GM12878 (cell line): ENCODE results near the gene TRIM54. TPM values are rescaled to one million over a fixed set of nuclear protein-coding genes. Genes with fewer than 3 reads are reported as not detected.

Experiments
- ATAC-seq: fragments of 200-7000 bp; cut with Tn5 transposase; 3 replicates; pipeline ENCODE4 v1.9.1; 2020; ENCODE audit warnings: mild to moderate bottlenecking, moderate library complexity
- BruUV-seq: library from RNA; stranded (reverse); fragments of 400-500 nt; replicated peaks from 2 replicates; lab custom pipeline; 2021; lab: Mats Ljungman, UMichigan
- CTCF ChIA-PET: fragments of 300-600 bp; sonication (Branson Sonifier 250); formaldehyde crosslinking; extraction: SDS; loops from one replicate; lab custom pipeline; 2021; ENCODE audit warnings: inconsistent platforms; lab: Yijun Ruan, JAX
- POLR2A ChIA-PET: fragments of 350-600 bp; formaldehyde crosslinking; extraction: SDS; loops from one replicate; lab custom pipeline; 2021; ENCODE audit warnings: inconsistent platforms; lab: Charles Lee
- RAD21 ChIA-PET: fragments of 300-600 bp; sonication (Branson Sonifier 250); formaldehyde crosslinking; loops from one replicate; lab custom pipeline; 2023; ENCODE audit warnings: antibody characterized with exemption; ENCODE audit not compliant: unreplicated experiment; lab: Charles Lee
- SMC1A ChIA-PET: fragments of 300-600 bp; sonication (Branson Sonifier 250); formaldehyde crosslinking; loops from one replicate; lab custom pipeline; 2023; ENCODE audit not compliant: unreplicated experiment, uncharacterized antibody; lab: Charles Lee
- DNase-seq: peaks from one replicate; pipeline ENCODE4 v3.0.0-alpha.2; 2011; ENCODE audit warnings: low read depth, low spot score
- FAIRE-seq: peaks from 3 replicates; lab custom pipeline; 2011; peaks lifted over from hg19 to GRCh38; lab: Jason Lieb, UNC
- H2AFZ ChIP-seq: 2 replicates; pipeline ENCODE4 v1.6.0; 2011; ENCODE audit warnings: low read depth, low read length, control low read depth; ENCODE audit not compliant: control insufficient read depth
- H3K27ac ChIP-seq: 2 replicates; pipeline ENCODE4 v1.5.1; 2011; ENCODE audit warnings: control low read depth; ENCODE audit not compliant: control insufficient read depth, insufficient read depth
- H3K27me3 ChIP-seq, 2 experiments: replicated peaks in 1 of 2; 2 replicates each; pipeline versions ENCODE4 v1.6.0 to v1.6.1; 2011; ENCODE audit warnings: low read length in 1 of 2; ENCODE audit not compliant: control insufficient read depth in 2 of 2, insufficient read depth in 2 of 2
- H3K36me3 ChIP-seq, 2 experiments: 2 replicates each; pipeline ENCODE4 v1.5.1; 2011; ENCODE audit warnings: low read length in 1 of 2; ENCODE audit not compliant: control insufficient read depth in 2 of 2, insufficient read depth in 2 of 2
- H3K4me1 ChIP-seq: 2 replicates; pipeline ENCODE4 v1.6.1; 2011; ENCODE audit warnings: mild to moderate bottlenecking, low read length, moderate library complexity, mixed read lengths; ENCODE audit not compliant: control insufficient read depth, insufficient read depth
- H3K4me2 ChIP-seq: 2 replicates; pipeline ENCODE4 v1.6.0; 2011; ENCODE audit warnings: control low read depth; ENCODE audit not compliant: control insufficient read depth, insufficient read depth
- H3K4me3 ChIP-seq: fragments of 200-600 bp; sonication (generic); 2 replicates; pipeline ENCODE4 v1.5.1; 2016
- H3K79me2 ChIP-seq: 2 replicates; pipeline ENCODE4 v1.6.0; 2011; ENCODE audit warnings: low read length; ENCODE audit not compliant: control insufficient read depth, insufficient read depth
- H3K9ac ChIP-seq: 2 replicates; pipeline ENCODE4 v1.8.0; 2011; ENCODE audit warnings: low read length, control low read depth, mixed read lengths; ENCODE audit not compliant: control insufficient read depth, insufficient read depth
- H3K9me3 ChIP-seq: replicated peaks from 3 replicates; pipeline ENCODE4 v1.5.1; 2011; ENCODE audit warnings: mild to moderate bottlenecking, low read length; ENCODE audit not compliant: control insufficient read depth, insufficient read depth
- H4K20me1 ChIP-seq: 2 replicates; pipeline ENCODE4 v1.6.0; 2011; ENCODE audit not compliant: control insufficient read depth, insufficient read depth
- BCLAF1 ChIP-seq: fragments of 450-650 bp; IDR thresholded peaks from 2 replicates; pipeline ENCODE4 v1.6.1; 2017; ENCODE audit warnings: antibody characterized with exemption, mild to moderate bottlenecking, moderate library complexity
- ESRRA ChIP-seq: IDR thresholded peaks from 2 replicates; pipeline ENCODE4 v1.6.1; 2012; ENCODE audit warnings: mild to moderate bottlenecking, low read length, improper control_type of control experiment
- HDAC6 ChIP-seq: fragments of 200-600 bp; sonication (generic); IDR thresholded peaks from one replicate; pipeline ENCODE4 v1.8.0; 2017; ENCODE audit warnings: antibody characterized with exemption; ENCODE audit not compliant: unreplicated experiment
- MYB ChIP-seq: fragments of 150-350 bp; IDR thresholded peaks from 2 replicates; pipeline ENCODE4 v1.6.1; 2014; ENCODE audit warnings: mild to moderate bottlenecking, low read depth, low read length, borderline replicate concordance
- NFIC ChIP-seq: IDR thresholded peaks from 2 replicates; pipeline ENCODE4 v1.6.1; 2012; ENCODE audit warnings: low read depth, mild to moderate bottlenecking, inconsistent platforms, low read length, moderate library complexity
- NFYA ChIP-seq: IDR thresholded peaks from 2 replicates; pipeline ENCODE4 v1.6.1; 2011; ENCODE audit warnings: low read depth, mild to moderate bottlenecking, low read length, improper control_type of control experiment, borderline replicate concordance
- PRDM15 ChIP-seq: fragments of 450-650 bp; formaldehyde crosslinking; IDR thresholded peaks from 2 replicates; pipeline ENCODE4 v1.4.0; 2020; ENCODE audit warnings: mild to moderate bottlenecking, moderate library complexity
- RAD21 ChIP-seq: IDR thresholded peaks from 2 replicates; pipeline ENCODE4 v1.6.1; 2011; ENCODE audit warnings: mild to moderate bottlenecking, low read depth, low read length, moderate library complexity; ENCODE audit not compliant: insufficient read depth
- STAT3 ChIP-seq: IDR thresholded peaks from 2 replicates; pipeline ENCODE4 v1.6.1; 2011; ENCODE audit warnings: low read depth, low read length, improper control_type of control experiment
- WGBS: methylation state at CpG from one replicate; pipeline ENCODE4 v1.1.6; 2016; ENCODE audit warnings: low lambda C conversion rate; ENCODE audit not compliant: insufficient replicate concordance, insufficient coverage; ENCODE audit errors: missing lambda C conversion rate; 5-methylcytosine and 5-hydroxymethylcytosine counted together
- in situ Hi-C: fragments of 300-500 bp; cut with MboI; formaldehyde crosslinking; loops from 9 replicates; pipeline ENCODE4 v1.14.3; 2018; ENCODE audit warnings: mixed read lengths
- intact Hi-C: fragments of 100-400 bp; cut with micrococcal nuclease; formaldehyde crosslinking; loops from one replicate; pipeline ENCODE4 v1.14.2; 2022; ENCODE audit not compliant: unreplicated experiment
- polyA plus RNA-seq, 11 experiments: library from polyadenylated mRNA; depleted of rRNA in 4 of 11; unstranded in 6 of 11; stranded (reverse) in 5 of 11; fragments of >200 nt; fragmentation: Nextera tagmentation in 4 of 11; fragmentation: Illumina TruSeq in 1 of 11; extraction: Ambion mirVana in 4 of 11; extraction: Trizol in 1 of 11; gene quantifications; 1 replicate in 1 of 11; 2 replicates in 10 of 11; pipeline versions ENCODE4 v1.2.1 to v1.2.3, GENCODE V29; 2011 to 2016; ENCODE audit warnings: inconsistent platforms in 2 of 11, missing spikeins in 2 of 11, low read depth in 1 of 11
- total RNA-seq, 4 experiments: library from RNA; depleted of rRNA in 3 of 4; stranded (reverse); fragments of >200 nt in 3 of 4; fragmentation: Illumina TruSeq in 1 of 4; extraction: Trizol in 1 of 4; gene quantifications; 2 replicates each; pipeline versions ENCODE4 v1.2.1 to v1.2.3, GENCODE V29; 2013 to 2021

Gene TRIM54
- total and polyA plus RNA-seq, 10 of the 15 experiments (the other 5 are each of a cell fraction or from before 2014, with no cell fraction given), result 0.03 to 0.08 TPM; not detected in 8

- H3K4me3 ChIP-seq, result no peak overlapping the region
- no peak for TF ChIP-seq MYB
- TF ChIP-seq NFIC, result no peak
- TF ChIP-seq HDAC6, result no peak
- TF ChIP-seq STAT3, result no peak
- no peak for TF ChIP-seq ESRRA
- no peak for TF ChIP-seq PRDM15
- TF ChIP-seq RAD21, result no peak
- no peak for TF ChIP-seq BCLAF1
- no peak for TF ChIP-seq NFYA
- TF ChIP-seq, all 136 proteins: peak for 0
- Histone ChIP-seq H3K27ac (no peak overlapping the region), H3K4me2 (no peak overlapping the region), H3K27me3 (peaks cover 2 to 4% of the 10 kb centered on the region in 2 experiments; a peak in 3 of 4 replicates), H3K79me2 (no peaks in the 10 kb centered on the region), H3K9ac (no peak overlapping the region), H4K20me1 (no peaks in the 10 kb centered on the region), H3K4me1 (no peaks in the 10 kb centered on the region), H2AFZ (no peak overlapping the region), H3K9me3 (no peaks in the 10 kb centered on the region), H3K36me3 (no peaks in the 10 kb centered on the region)
- FAIRE-seq (no peak), ATAC-seq (no peak), DNase-seq (no peak)
- ChIA-PET RAD21 (interaction anchor here (1.5 kb wide), 1 partner anchor 28 kb away, joined by 8 read pairs; no protein-coding TSS in a partner anchor), POLR2A (no interaction called here), CTCF (interaction anchor here (0.6 to 5.0 kb wide), 5 partner anchors 9 to 153 kb away, joined by 3 to 58 read pairs (median 3); partner anchors contain the start of gene TRIM54), SMC1A (interaction anchor here (1.2 to 1.6 kb wide), 2 partner anchors 30 to 52 kb away, joined by 3 to 7 read pairs; no protein-coding TSS in a partner anchor)
- WGBS, result 19% methylated on average over 12 of the region's 13 CpGs
- in situ Hi-C loops (no loop called here), intact Hi-C loops (no loop called here)
- no TSS peak for BruUV-seq
These were observed 31.4 kb upstream of the TRIM54 start for GRCh38 chr2:27250652-27251379.
